ENCODE results near the gene RDH5. TPM values are rescaled to one million over a fixed set of nuclear protein-coding genes. Genes with fewer than 3 reads are reported as not detected.

Gene RDH5
- polyA plus RNA-seq, 1 of the 3 experiments (the other 2 are of a cell fraction) = 5.2 TPM

DNA sequence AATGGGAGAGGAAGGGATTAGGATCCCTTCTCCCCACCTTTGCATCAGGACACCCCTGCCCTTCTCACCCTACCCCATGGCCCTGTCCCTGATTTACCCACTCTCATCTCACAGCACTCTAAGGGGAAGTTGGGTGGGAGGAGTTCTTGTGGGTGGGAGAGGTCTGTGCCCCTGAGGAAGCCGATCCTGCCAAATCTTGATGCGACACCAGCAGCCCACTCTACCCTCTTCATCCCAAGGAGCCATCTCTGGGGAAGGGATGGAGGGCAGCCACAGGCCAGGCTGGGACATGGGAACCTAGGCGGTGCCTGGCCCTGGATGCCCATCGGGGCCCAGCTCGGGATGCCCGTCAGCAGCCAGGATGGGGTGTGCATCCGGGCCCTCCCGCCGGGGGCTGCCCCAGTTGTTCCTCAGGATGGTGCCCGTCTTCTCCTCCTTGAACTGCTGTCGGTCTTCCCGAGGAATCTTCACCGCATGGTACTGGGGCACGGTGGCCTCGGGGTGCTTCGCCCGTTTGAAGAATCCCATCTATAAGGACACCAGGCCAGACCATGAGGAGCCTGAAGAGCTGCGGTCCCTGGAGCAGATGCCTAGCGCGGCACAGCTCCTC lies 35.3 kb upstream of the RDH5 start:
- no peak for TF ChIP-seq ELF1 (IDR thresholded peaks at IDR 0.05)
- no peak for TF ChIP-seq SMC3 (IDR thresholded peaks at IDR 0.05; ENCODE audit: low read depth, low read length)
- no peak for TF ChIP-seq MXI1 (IDR thresholded peaks at IDR 0.05; ENCODE audit: low read depth, low read length)
- TF ChIP-seq, protein P1, sequence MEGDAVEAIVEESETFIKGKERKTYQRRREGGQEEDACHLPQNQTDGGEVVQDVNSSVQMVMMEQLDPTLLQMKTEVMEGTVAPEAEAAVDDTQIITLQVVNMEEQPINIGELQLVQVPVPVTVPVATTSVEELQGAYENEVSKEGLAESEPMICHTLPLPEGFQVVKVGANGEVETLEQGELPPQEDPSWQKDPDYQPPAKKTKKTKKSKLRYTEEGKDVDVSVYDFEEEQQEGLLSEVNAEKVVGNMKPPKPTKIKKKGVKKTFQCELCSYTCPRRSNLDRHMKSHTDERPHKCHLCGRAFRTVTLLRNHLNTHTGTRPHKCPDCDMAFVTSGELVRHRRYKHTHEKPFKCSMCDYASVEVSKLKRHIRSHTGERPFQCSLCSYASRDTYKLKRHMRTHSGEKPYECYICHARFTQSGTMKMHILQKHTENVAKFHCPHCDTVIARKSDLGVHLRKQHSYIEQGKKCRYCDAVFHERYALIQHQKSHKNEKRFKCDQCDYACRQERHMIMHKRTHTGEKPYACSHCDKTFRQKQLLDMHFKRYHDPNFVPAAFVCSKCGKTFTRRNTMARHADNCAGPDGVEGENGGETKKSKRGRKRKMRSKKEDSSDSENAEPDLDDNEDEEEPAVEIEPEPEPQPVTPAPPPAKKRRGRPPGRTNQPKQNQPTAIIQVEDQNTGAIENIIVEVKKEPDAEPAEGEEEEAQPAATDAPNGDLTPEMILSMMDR (IDR thresholded peaks at IDR 0.05) = no peak
- TF ChIP-seq POLR2AphosphoS5 (IDR thresholded peaks at IDR 0.05; ENCODE audit: low read depth, low read length) = no peak
- TF ChIP-seq, protein P2, sequence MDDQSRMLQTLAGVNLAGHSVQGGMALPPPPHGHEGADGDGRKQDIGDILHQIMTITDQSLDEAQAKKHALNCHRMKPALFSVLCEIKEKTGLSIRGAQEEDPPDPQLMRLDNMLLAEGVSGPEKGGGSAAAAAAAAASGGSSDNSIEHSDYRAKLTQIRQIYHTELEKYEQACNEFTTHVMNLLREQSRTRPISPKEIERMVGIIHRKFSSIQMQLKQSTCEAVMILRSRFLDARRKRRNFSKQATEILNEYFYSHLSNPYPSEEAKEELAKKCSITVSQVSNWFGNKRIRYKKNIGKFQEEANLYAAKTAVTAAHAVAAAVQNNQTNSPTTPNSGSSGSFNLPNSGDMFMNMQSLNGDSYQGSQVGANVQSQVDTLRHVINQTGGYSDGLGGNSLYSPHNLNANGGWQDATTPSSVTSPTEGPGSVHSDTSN (IDR thresholded peaks at IDR 0.05) = no peak
- TF ChIP-seq NRF1 (IDR thresholded peaks at IDR 0.05; ENCODE audit: low read depth, low read length) = no peak
- TF ChIP-seq, protein P3, sequence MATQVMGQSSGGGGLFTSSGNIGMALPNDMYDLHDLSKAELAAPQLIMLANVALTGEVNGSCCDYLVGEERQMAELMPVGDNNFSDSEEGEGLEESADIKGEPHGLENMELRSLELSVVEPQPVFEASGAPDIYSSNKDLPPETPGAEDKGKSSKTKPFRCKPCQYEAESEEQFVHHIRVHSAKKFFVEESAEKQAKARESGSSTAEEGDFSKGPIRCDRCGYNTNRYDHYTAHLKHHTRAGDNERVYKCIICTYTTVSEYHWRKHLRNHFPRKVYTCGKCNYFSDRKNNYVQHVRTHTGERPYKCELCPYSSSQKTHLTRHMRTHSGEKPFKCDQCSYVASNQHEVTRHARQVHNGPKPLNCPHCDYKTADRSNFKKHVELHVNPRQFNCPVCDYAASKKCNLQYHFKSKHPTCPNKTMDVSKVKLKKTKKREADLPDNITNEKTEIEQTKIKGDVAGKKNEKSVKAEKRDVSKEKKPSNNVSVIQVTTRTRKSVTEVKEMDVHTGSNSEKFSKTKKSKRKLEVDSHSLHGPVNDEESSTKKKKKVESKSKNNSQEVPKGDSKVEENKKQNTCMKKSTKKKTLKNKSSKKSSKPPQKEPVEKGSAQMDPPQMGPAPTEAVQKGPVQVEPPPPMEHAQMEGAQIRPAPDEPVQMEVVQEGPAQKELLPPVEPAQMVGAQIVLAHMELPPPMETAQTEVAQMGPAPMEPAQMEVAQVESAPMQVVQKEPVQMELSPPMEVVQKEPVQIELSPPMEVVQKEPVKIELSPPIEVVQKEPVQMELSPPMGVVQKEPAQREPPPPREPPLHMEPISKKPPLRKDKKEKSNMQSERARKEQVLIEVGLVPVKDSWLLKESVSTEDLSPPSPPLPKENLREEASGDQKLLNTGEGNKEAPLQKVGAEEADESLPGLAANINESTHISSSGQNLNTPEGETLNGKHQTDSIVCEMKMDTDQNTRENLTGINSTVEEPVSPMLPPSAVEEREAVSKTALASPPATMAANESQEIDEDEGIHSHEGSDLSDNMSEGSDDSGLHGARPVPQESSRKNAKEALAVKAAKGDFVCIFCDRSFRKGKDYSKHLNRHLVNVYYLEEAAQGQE (IDR thresholded peaks at IDR 0.05; ENCODE audit: low read depth, low read length) = no peak
- no peak for TF ChIP-seq CHD2 (IDR thresholded peaks at IDR 0.05; ENCODE audit: low read length, partially characterized antibody)
- TF ChIP-seq FOXJ3 (CRISPR knock-in tag; IDR thresholded peaks at IDR 0.05) = no peak
- no peak for TF ChIP-seq YY1 (IDR thresholded peaks at IDR 0.05; ENCODE audit: low read depth)
- no peak for TF ChIP-seq EZH2phosphoT487 (IDR thresholded peaks at IDR 0.05; ENCODE audit: borderline replicate concordance, low read depth)
- TF ChIP-seq, protein P4, sequence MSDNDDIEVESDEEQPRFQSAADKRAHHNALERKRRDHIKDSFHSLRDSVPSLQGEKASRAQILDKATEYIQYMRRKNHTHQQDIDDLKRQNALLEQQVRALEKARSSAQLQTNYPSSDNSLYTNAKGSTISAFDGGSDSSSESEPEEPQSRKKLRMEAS (IDR thresholded peaks at IDR 0.05; ENCODE audit: low read depth) = no peak
- TF ChIP-seq TCF12 (IDR thresholded peaks at IDR 0.05) = no peak
- TF ChIP-seq GABPA (IDR thresholded peaks at IDR 0.05; ENCODE audit: low read depth) = no peak
- no peak for TF ChIP-seq FOXM1 (IDR thresholded peaks at IDR 0.05; ENCODE audit: low read depth)
- Histone ChIP-seq H3K4me2 (no peak overlapping the region), H3K79me2 (ENCODE audit: insufficient read depth) (no peaks in the 10 kb centered on the region), H3F3A (replicated peaks; ENCODE audit: insufficient read depth) (peaks cover 4% of the 10 kb centered on the region), H3K27ac (ENCODE audit: low read depth in 2 of 2, low read length in 1 of 2) (no peak overlapping the region), H3K9me3 (no peaks in the 10 kb centered on the region), H3K4me1 (ENCODE audit: control insufficient read depth in 1 of 2, insufficient read depth in 2 of 2, low read depth in 1 of 2, low read length in 1 of 2) (no peaks in the 10 kb centered on the region; a peak in 1 of 4 replicates), H3K36me3 (replicated peaks in 1 of 2; ENCODE audit: control insufficient read depth in 1 of 2, insufficient read depth in 2 of 2, low read length in 1 of 2) (no peaks in the 10 kb centered on the region), H4K20me1 (ENCODE audit: insufficient read depth) (no peaks in the 10 kb centered on the region), H2AFZ (ENCODE audit: low read depth) (no peak overlapping the region), H3K9me2 (no peaks in the 10 kb centered on the region), H3K9ac (no peak overlapping the region), H3K4me3 (ENCODE audit: low read depth in 2 of 2, low read length in 1 of 2) (no peak overlapping the region), H3K27me3 (ENCODE audit: insufficient read depth) (peaks cover 33% of the 10 kb centered on the region; the same call in 1 of the 2 replicates)
- DNase-seq = no peak
- WGBS (ENCODE audit: low lambda C conversion rate) = 80% methylated on average over 6 of the region's 20 CpGs
- ChIA-PET POLR2A (no interaction called here), CTCF (interaction anchor here (2.0 kb wide), 1 partner anchor 21 kb away, joined by 8 read pairs; no protein-coding TSS in a partner anchor)
